GM18858 (cell line): Measurements from ENCODE around the gene ADM2.
"Not testable (repeated sequence)": the region's sequence is repeated elsewhere in the genome, so short reads cannot be mapped to it uniquely, and the experiment has no call there.

Experiments used
- ATAC-seq: cut with Tn5 transposase; IDR thresholded peaks from one replicate; pipeline ENCODE4 v1.9.1; 2021; ENCODE audit not compliant: unreplicated experiment

The ADM2 gene

DNA sequence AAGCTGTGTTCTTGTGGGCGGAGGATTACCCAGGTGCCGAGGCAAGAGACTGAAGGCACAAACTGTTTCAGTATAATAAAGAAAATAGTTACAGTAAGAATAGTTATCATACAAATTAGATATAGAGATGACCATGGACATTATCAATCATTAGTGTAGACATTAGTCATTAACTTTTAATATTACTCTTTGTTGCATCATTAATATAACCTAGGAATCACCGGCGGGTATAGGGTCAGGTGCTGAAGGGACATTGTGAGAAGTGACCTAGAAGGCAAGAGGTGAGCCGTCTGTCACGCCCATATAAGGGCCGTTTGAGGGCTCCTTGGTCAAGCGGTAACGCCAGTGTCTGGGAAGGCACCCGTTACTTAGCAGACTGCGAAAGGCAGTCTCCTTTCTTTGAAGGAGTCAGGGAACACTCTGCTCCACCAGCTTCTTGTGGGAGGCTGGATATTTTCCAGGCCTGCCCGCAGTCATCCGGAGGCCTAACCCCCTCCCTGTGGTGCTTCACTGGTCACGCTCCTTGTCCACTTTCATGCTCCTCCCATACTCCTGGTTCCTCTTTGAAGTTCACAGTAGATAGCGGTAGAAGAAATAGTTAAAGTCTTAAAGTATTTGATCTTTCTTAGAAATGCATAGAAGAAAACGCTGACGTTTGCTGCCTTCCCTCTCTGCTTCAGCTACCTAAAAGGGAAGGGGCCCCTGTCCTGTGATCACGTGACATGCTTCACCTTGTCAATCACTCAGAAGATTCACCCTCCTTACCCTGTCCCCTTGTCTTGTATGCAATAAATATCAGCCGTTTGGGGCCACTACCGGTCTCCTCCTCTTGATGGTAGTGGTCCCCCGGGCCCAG lies 52.7 kb downstream of the ADM2 start:
- not testable (repeated sequence) for ATAC-seq

DNA sequence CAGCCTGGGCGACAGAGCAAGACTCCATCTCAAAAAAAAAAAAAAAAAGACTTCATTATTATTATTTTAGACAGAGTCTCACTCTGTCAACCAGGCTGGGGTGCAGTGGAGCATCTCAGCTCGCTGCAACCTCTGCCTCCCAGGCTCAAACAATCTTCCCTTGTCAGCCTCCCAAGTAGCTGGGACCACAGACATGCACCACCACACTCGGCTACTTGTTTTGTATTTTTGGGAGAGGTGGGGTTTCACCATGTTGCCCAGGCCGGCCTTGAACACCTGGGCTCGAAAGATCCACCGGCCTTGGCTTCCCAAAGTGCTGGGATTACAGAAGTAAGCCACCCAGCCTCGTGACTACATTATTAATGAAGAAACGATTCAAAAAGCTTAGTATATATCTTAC lies 53.8 kb downstream of the ADM2 start:
- ATAC-seq = no peak
